Dendritic cell treated with granulocyte-macrophage colony-stimulating factor and Interleukin-4, amounts not matched to agents 40 ng/mL and 50 ng/mL, for 4 days (primary cell): ENCODE data around the gene NOD2.

ENCODE experiments used
- H3K27ac Mint-ChIP-seq: one replicate; pipeline ENCODE4 v1.8.0; 2022; ENCODE audit warnings: mild to moderate bottlenecking, mixed read lengths
- H3K27me3 Mint-ChIP-seq: one replicate; pipeline ENCODE4 v1.8.0; 2022; ENCODE audit warnings: mild to moderate bottlenecking, mixed read lengths
- H3K36me3 Mint-ChIP-seq: one replicate; pipeline ENCODE4 v1.8.0; 2022; ENCODE audit warnings: low read depth, mixed read lengths
- H3K4me1 Mint-ChIP-seq: one replicate; pipeline ENCODE4 v1.8.0; 2022; ENCODE audit warnings: low read depth, mixed read lengths
- H3K4me3 Mint-ChIP-seq: one replicate; pipeline ENCODE4 v1.8.0; 2022; ENCODE audit warnings: mild to moderate bottlenecking, moderate library complexity, mixed read lengths
- H3K9me3 Mint-ChIP-seq: one replicate; pipeline ENCODE4 v1.8.0; 2022; ENCODE audit warnings: mixed read lengths
- intact Hi-C: fragments of 100-400 bp; cut with micrococcal nuclease; formaldehyde crosslinking; loops from one replicate; pipeline ENCODE4 v1.15.0; 2022

Gene NOD2

DNA sequence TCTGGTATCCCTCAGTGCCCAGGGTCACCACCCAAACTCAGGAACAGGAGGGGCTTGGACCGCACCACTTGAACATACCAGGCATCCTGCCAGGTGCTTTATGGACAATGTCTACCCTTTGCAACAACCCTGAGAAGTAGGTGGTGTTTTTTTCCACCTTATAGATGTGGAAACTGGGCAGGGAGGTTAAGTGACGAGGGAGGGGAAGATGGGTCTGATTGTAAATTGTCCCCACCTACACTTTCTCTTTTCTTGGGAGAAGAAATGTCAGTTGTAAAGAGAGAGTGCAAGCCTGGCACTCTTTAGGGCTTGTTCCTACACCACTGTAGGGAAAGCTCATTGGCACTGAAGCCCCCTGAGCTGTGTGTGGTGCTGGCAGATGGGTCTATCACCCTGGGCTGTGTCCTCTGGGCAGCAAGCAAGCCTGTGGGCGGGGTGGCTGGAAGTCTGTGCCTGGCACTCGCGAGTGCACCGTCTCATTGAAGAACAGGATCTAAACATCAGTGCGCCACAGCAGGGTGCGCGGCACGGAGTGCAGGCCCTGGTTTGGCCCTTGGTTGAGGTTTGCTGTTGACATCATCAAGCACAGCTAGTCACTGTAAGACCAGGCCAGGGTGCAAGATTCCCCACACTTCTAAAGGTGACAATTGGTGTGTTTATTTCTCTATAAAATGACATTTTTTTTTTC, 15.1 kb downstream of the NOD2 start:
- H3K27me3 Mint-ChIP-seq, result no peaks in the 10 kb centered on the region
- peak overlapping the region; percentile 64 for H3K4me3 Mint-ChIP-seq
- peaks cover 88% of the 10 kb centered on the region for H3K4me1 Mint-ChIP-seq
- peaks cover 18% of the 10 kb centered on the region for H3K9me3 Mint-ChIP-seq
- peaks cover 95% of the 10 kb centered on the region for H3K36me3 Mint-ChIP-seq
- peak overlapping the region; percentile 99 for H3K27ac Mint-ChIP-seq
- intact Hi-C loops, result loop anchor here (1.0 to 2.0 kb wide), 4 partner anchors 10 to 33 kb away; no protein-coding TSS in a partner anchor

DNA sequence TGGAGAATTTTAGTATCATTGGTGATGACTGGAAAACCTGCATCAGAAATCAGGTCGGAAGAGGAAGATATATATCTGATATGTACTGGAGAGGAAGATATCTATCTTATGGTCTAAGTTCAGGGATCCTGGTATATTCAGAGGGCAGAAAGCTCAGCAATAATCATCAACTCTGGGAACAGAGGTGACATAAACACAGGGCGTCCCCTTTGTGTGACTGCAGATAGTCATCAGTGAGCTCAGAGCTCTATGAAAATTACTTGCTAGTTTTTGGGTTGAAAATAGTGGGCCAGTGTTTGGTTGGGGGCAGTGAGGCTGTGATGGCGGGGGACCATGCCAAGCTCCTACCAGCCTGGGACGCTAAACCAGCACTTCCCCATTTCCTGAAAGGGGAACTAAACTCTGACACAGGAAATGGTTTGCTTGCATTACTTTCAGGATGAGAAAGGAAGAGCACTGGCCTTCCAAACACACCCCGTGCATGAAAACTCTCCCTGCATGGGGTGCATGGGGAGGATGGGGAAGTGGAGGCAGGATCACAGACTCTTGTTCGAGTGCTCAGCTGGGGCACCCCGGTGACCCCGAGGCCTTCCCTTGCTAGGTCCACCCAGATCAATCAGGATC, 15.8 kb downstream of the NOD2 start:
- peak overlapping the region; percentile 99 for H3K27ac Mint-ChIP-seq
- intact Hi-C loops, result loop anchor here (1.0 to 2.0 kb wide), 4 partner anchors 11 to 32 kb away; no protein-coding TSS in a partner anchor
- peaks cover 95% of the 10 kb centered on the region for H3K36me3 Mint-ChIP-seq
- H3K27me3 Mint-ChIP-seq, result no peaks in the 10 kb centered on the region
- peak overlapping the region; percentile 64 for H3K4me3 Mint-ChIP-seq
- H3K9me3 Mint-ChIP-seq, result peaks cover 11% of the 10 kb centered on the region
- peaks cover 95% of the 10 kb centered on the region for H3K4me1 Mint-ChIP-seq

DNA sequence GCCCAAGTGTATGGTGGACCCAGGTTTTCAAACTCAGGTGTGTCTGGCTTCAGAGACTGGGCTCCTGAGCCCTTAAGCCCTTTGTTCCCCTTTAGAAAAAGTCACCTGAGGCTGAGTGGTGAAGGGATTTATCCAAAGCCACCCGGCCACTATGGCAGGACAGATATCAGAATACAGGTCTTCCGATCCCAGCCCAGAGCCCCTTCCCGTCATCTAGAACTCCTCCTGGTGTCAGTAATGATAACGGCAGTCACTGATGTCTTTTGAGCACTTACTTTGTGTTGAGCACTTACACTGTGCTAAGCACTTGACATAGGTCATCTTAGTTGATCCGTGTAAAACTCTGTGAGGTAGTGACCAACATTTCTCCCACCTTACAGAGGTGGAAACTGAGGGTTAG, 16.6 kb downstream of the NOD2 start:
- Mint-ChIP-seq H3K4me3 (peak overlapping the region; percentile 39), H3K9me3 (peaks cover 3% of the 10 kb centered on the region), H3K36me3 (peaks cover 95% of the 10 kb centered on the region), H3K4me1 (peaks cover 94% of the 10 kb centered on the region), H3K27ac (peak overlapping the region; percentile 99), H3K27me3 (no peaks in the 10 kb centered on the region)
- intact Hi-C loops, result loop anchor here (1.0 to 2.0 kb wide), 4 partner anchors 12 to 31 kb away; no protein-coding TSS in a partner anchor

DNA sequence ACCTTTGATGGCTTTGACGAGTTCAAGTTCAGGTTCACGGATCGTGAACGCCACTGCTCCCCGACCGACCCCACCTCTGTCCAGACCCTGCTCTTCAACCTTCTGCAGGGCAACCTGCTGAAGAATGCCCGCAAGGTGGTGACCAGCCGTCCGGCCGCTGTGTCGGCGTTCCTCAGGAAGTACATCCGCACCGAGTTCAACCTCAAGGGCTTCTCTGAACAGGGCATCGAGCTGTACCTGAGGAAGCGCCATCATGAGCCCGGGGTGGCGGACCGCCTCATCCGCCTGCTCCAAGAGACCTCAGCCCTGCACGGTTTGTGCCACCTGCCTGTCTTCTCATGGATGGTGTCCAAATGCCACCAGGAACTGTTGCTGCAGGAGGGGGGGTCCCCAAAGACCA, 17.6 kb downstream of the NOD2 start:
- Mint-ChIP-seq H3K4me3 (no peak overlapping the region), H3K9me3 (no peaks in the 10 kb centered on the region), H3K27ac (peak overlapping the region; percentile 99), H3K36me3 (peaks cover 95% of the 10 kb centered on the region), H3K4me1 (peaks cover 89% of the 10 kb centered on the region), H3K27me3 (no peaks in the 10 kb centered on the region)
- intact Hi-C loops, result no loop called here

DNA sequence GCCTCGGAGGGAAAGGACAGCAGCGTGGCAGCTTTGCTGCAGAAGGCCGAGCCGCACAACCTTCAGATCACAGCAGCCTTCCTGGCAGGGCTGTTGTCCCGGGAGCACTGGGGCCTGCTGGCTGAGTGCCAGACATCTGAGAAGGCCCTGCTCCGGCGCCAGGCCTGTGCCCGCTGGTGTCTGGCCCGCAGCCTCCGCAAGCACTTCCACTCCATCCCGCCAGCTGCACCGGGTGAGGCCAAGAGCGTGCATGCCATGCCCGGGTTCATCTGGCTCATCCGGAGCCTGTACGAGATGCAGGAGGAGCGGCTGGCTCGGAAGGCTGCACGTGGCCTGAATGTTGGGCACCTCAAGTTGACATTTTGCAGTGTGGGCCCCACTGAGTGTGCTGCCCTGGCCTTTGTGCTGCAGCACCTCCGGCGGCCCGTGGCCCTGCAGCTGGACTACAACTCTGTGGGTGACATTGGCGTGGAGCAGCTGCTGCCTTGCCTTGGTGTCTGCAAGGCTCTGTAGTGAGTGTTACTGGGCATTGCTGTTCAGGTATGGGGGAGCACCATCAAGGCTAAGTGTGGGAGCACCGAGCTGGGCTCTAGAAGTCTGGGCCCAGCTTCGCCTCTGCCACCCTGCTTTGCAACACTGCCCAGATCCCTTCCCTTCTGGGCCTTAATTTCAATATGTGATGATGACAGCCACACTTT, 18.6 kb downstream of the NOD2 start:
- intact Hi-C loops, result no loop called here
- Mint-ChIP-seq H3K36me3 (peaks cover 97% of the 10 kb centered on the region), H3K27ac (peak overlapping the region; percentile 99), H3K4me3 (no peak overlapping the region), H3K4me1 (peaks cover 92% of the 10 kb centered on the region), H3K9me3 (no peaks in the 10 kb centered on the region), H3K27me3 (no peaks in the 10 kb centered on the region)

DNA sequence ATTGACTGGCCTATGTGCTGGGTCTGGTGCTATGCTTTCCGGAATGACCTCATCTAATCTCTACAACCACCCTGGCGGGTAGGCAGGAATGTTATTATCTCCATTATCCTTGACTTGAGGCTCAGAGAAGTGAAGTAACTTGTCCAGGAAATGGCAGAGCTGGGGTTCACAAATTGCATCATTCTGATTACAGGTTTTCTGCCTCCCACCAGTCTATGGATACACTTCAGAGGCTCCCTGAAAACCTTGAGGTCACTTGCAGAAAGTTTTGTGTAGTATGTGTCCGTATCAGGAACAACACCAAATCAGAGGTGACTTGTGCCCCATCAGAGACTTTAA, 19.1 kb downstream of the NOD2 start:
- Mint-ChIP-seq H3K27ac (no peak overlapping the region), H3K4me1 (peaks cover 92% of the 10 kb centered on the region), H3K9me3 (no peaks in the 10 kb centered on the region), H3K36me3 (peaks cover 97% of the 10 kb centered on the region), H3K4me3 (no peak overlapping the region), H3K27me3 (no peaks in the 10 kb centered on the region)
- intact Hi-C loops, result no loop called here

DNA sequence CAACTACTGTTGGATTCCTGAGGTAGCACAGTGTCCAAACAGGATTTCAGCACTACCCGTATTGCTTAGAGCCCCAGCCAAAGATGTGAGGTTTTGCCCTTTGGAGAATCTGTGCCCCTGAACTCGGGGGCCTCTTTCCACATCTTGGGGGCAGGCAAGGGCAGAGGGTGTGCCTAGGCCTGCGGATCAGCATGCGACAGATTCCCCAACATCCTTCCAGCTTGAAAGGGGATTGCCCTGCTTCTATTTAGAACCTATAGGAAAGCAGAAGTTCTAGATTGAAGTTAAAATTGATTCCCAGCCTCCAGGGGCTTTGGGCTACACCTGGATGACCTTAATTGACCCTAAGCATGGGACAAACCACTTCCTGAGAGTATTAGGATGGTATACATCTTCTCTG, 19.6 kb downstream of the NOD2 start:
- intact Hi-C loops, result no loop called here
- H3K9me3 Mint-ChIP-seq, result no peaks in the 10 kb centered on the region
- peaks cover 97% of the 10 kb centered on the region for H3K36me3 Mint-ChIP-seq
- no peak overlapping the region for H3K4me3 Mint-ChIP-seq
- no peak overlapping the region for H3K27ac Mint-ChIP-seq
- H3K27me3 Mint-ChIP-seq, result no peaks in the 10 kb centered on the region
- H3K4me1 Mint-ChIP-seq, result peaks cover 92% of the 10 kb centered on the region

DNA sequence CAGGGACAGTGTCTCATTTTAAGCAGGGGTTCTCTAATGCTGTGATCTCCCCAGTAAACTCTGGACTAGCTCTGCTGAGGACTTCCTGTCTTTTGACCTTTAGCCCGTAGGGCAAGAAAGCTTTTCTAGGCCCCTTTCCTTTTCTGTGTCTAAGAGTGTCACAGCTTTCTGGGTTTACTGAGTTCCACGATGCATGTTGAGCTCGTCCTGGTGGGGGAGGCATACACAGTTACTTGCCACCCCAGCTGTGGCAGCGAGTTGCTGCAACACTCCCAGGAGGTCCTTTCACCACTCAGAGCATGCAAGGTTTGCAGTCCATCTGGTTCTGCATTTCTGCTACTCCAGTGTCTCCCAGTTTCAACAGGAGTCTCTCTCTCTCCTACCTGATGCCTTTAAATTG, 23.7 kb downstream of the NOD2 start:
- Mint-ChIP-seq H3K9me3 (no peaks in the 10 kb centered on the region), H3K4me1 (peaks cover 78% of the 10 kb centered on the region), H3K4me3 (no peak overlapping the region), H3K36me3 (peaks cover 99% of the 10 kb centered on the region), H3K27ac (peak overlapping the region; percentile 14), H3K27me3 (no peaks in the 10 kb centered on the region)
- intact Hi-C loops, result no loop called here

DNA sequence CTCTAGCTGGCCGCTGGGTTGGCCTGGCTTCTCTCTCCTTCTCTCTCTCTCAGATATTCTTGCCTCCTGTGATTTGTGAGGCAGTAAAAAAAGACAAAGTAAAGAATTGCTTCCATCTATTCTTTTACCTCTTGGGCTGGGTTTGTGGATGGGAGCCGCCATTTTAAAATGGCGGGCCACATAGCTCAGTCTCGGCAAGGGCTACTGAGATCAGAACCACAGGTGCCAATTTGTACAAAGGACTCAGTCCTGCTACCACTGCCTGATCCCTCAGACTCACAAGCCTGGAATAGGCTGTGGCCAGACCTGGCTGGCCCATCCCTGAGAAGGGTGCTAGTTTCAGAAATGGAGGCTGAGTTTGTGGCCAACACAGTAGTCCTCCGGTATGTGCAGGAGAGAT, 24.1 kb downstream of the NOD2 start:
- Mint-ChIP-seq H3K9me3 (no peaks in the 10 kb centered on the region), H3K36me3 (peaks cover 99% of the 10 kb centered on the region), H3K27ac (peak overlapping the region; percentile 14), H3K4me1 (peaks cover 78% of the 10 kb centered on the region), H3K27me3 (no peaks in the 10 kb centered on the region), H3K4me3 (peak overlapping the region; percentile 6)
- intact Hi-C loops, result no loop called here

DNA sequence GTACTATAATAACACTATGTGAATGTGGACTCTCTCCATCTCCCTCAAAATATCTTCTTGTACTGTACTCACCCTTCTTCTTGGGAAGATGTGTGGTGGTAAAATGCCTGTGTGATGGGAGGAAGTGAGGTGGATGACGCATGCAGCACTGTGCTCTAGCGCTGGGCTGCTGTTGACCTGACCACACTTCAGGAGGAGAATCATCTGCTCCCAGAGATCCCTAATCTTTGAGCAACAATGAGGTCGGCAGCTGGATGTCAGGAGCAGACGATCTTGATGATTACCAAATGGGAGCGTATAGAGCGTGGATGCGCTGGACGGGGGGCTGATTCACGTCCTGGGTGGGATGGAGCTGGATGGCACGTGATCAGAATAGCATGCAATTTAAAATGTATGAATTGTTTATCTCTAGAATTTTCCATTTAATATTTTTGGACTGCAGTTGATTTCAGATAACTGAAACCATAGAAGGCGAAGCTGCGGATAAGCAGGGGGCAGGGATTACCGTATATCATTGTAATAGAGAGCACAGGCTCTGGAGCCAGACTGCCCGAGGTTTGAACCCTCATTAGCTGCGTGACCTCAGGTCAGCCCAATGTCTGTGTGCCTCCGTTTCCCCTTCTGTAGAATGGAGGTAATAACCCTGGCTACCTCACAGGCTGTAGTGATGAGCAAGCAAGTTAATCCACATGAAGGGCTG, 24.8 kb downstream of the NOD2 start:
- Mint-ChIP-seq H3K36me3 (peaks cover 99% of the 10 kb centered on the region), H3K27me3 (no peaks in the 10 kb centered on the region), H3K9me3 (peaks cover 6% of the 10 kb centered on the region), H3K4me3 (no peak overlapping the region), H3K27ac (no peak overlapping the region), H3K4me1 (peaks cover 78% of the 10 kb centered on the region)
- intact Hi-C loops, result no loop called here

DNA sequence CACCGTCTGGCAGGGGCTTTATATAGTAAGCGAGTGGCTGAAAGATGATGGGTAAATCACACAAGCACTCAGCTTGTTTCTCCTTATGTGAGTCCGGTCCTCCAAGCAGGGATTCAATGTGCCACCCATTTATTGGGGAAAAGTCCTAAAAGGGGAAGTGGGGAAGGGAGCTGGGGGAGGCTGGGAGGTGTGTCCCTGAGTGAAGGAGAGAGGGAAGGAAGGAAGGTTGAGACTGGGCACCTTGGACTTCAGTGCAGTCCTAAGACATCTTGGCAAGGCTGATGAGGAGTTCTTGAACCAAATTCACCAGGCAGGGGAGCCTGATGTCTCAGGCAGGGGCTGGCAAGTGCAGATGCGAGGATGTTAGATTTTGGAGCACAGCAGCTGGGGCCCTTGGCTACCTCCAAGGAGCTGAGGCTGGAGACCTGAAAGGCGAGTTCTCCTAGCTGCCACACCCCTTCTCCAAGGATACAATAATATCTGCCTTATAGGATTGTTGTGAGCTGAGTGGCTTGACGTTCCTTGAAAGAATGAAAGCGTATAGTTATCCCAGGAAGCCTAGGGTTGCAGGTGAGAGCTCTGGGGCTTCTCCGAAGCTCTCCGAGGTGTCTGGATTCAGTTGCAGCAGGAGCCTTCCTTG, 25.5 kb downstream of the NOD2 start:
- H3K27me3 Mint-ChIP-seq, result no peaks in the 10 kb centered on the region
- no peak overlapping the region for H3K4me3 Mint-ChIP-seq
- intact Hi-C loops, result no loop called here
- H3K9me3 Mint-ChIP-seq, result peaks cover 13% of the 10 kb centered on the region
- H3K27ac Mint-ChIP-seq, result no peak overlapping the region
- H3K36me3 Mint-ChIP-seq, result peaks cover 99% of the 10 kb centered on the region
- peaks cover 74% of the 10 kb centered on the region for H3K4me1 Mint-ChIP-seq

DNA sequence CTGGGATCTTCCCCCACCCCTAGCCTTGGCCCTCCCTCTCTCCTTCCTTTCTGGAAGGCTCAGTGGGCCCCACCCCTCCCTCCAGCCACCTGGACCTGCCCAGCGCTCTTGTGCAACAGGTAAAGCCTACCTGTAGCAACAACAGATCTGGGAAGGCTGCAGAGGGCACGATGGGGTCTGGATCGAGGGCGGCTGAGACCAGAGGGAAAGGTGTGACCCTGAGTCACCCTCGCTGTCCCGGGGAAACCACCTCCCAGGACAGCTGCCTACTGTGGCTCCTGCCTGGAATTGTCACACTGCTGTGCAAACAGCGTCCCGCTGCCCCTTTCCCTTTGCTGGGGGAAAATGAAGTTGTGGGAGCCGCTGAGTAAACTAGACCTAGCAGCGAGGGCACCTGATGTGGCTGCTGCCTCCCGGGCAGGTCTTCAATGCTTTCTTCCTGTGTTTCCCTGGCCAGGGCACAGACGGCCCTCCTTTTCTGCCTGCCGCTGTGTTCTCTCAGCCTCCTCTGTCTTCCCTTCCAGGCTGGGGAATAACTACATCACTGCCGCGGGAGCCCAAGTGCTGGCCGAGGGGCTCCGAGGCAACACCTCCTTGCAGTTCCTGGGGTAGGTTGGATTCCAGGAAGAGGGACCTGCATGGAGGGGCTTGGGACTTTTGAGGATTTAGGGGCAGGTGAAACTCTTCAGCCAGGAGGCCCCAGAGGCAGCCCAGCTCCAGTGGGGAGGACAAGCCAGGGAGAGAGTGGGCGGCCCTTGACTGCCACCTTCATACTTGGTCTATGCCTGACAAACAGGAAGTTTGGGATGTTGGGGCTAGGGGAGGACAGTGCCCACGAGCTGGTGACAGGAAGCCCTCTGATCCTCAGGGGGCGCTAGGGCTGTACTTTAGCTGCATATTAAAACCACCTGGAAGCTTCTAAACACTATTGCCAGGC, 26.3 kb downstream of the NOD2 start:
- intact Hi-C loops, result no loop called here
- H3K27ac Mint-ChIP-seq, result peak overlapping the region; percentile 36

More for the DNA sequence above, 26.3 kb downstream of the NOD2 start:
- peaks cover 66% of the 10 kb centered on the region for H3K4me1 Mint-ChIP-seq
- peaks cover 20% of the 10 kb centered on the region for H3K9me3 Mint-ChIP-seq
- no peaks in the 10 kb centered on the region for H3K27me3 Mint-ChIP-seq
- no peak overlapping the region for H3K4me3 Mint-ChIP-seq
- H3K36me3 Mint-ChIP-seq, result peaks cover 99% of the 10 kb centered on the region
